ENCODE measurements around the gene MASP1.

MASP1 gene

GRCh38 chr3:187264021-187264420, 27.5 kb downstream of the MASP1 start:
- H3K27me3 ChIP-seq (ENCODE audit: insufficient read depth, low read length): peaks cover 3% of the 10 kb centered on the region; the same call in 1 of the 2 replicates
- H3K4me2 ChIP-seq (ENCODE audit: low read length): no peak overlapping the region
- no peaks in the 10 kb centered on the region for H3K9me2 ChIP-seq (ENCODE audit: low read depth, low read length)
- no peaks in the 10 kb centered on the region for H3F3A ChIP-seq (ENCODE audit: insufficient read depth, low read length)
- H3K9me3 ChIP-seq (ENCODE audit: low read length): 0 out of 2 replicates have a peak, but pooled peaks cover 1% of the 10 kb centered on the region
- H3K4me1 ChIP-seq (ENCODE audit: insufficient read depth, low read length, severe bottlenecking): no peaks in the 10 kb centered on the region
- H4K20me1 ChIP-seq (ENCODE audit: insufficient read depth, low read length): no peaks in the 10 kb centered on the region
- H3K36me3 ChIP-seq (ENCODE audit: insufficient read depth, low read length): no peaks in the 10 kb centered on the region
- H3K79me2 ChIP-seq (ENCODE audit: insufficient read depth, low read length): no peaks in the 10 kb centered on the region
- no peak overlapping the region for H2AFZ ChIP-seq (ENCODE audit: low read length)
- no peak overlapping the region for H3K4me3 ChIP-seq (ENCODE audit: low read depth, low read length, poor library complexity, severe bottlenecking)
- no peak overlapping the region for H3K27ac ChIP-seq (ENCODE audit: low read depth, low read length, poor library complexity, severe bottlenecking)
- no peak overlapping the region for H3K9ac ChIP-seq (ENCODE audit: low read length)
- TF ChIP-seq CTCF (IDR thresholded peaks at IDR 0.05; ENCODE audit: low read length) (no peak), EZH2 (IDR thresholded peaks at IDR 0.05; ENCODE audit: borderline replicate concordance, low read length) (no peak)

GRCh38 chr3:187263270-187263669, 28.3 kb downstream of the MASP1 start:
- H3K27ac ChIP-seq (ENCODE audit: low read depth, low read length, poor library complexity, severe bottlenecking): no peak overlapping the region
- peaks cover 3% of the 10 kb centered on the region; the same call in 1 of the 2 replicates for H3K27me3 ChIP-seq (ENCODE audit: insufficient read depth, low read length)
- no peaks in the 10 kb centered on the region for H3K4me1 ChIP-seq (ENCODE audit: insufficient read depth, low read length, severe bottlenecking)
- H3K9me3 ChIP-seq (ENCODE audit: low read length): no peaks in the 10 kb centered on the region
- H3K36me3 ChIP-seq (ENCODE audit: insufficient read depth, low read length): no peaks in the 10 kb centered on the region
- H2AFZ ChIP-seq (ENCODE audit: low read length): no peak overlapping the region
- no peak overlapping the region for H3K4me3 ChIP-seq (ENCODE audit: low read depth, low read length, poor library complexity, severe bottlenecking)
- H3K9me2 ChIP-seq (ENCODE audit: low read depth, low read length): no peaks in the 10 kb centered on the region
- H4K20me1 ChIP-seq (ENCODE audit: insufficient read depth, low read length): no peaks in the 10 kb centered on the region
- no peaks in the 10 kb centered on the region for H3K79me2 ChIP-seq (ENCODE audit: insufficient read depth, low read length)
- H3K9ac ChIP-seq (ENCODE audit: low read length): no peak overlapping the region
- no peak for TF ChIP-seq CTCF (IDR thresholded peaks at IDR 0.05; ENCODE audit: low read length)
- TF ChIP-seq EZH2 (IDR thresholded peaks at IDR 0.05; ENCODE audit: borderline replicate concordance, low read length): no peak
- H3F3A ChIP-seq (ENCODE audit: insufficient read depth, low read length): no peaks in the 10 kb centered on the region
- no peak overlapping the region for H3K4me2 ChIP-seq (ENCODE audit: low read length)

GRCh38 chr3:187262360-187262759, 29.2 kb downstream of the MASP1 start:
- H2AFZ ChIP-seq (ENCODE audit: low read length): no peak overlapping the region
- no peak overlapping the region for H3K4me2 ChIP-seq (ENCODE audit: low read length)
- no peaks in the 10 kb centered on the region for H3K9me3 ChIP-seq (ENCODE audit: low read length)
- no peak overlapping the region for H3K4me3 ChIP-seq (ENCODE audit: low read depth, low read length, poor library complexity, severe bottlenecking)
- no peaks in the 10 kb centered on the region for H3K36me3 ChIP-seq (ENCODE audit: insufficient read depth, low read length)
- no peaks in the 10 kb centered on the region for H3K9me2 ChIP-seq (ENCODE audit: low read depth, low read length)
- H3K27ac ChIP-seq (ENCODE audit: low read depth, low read length, poor library complexity, severe bottlenecking): no peak overlapping the region
- H3F3A ChIP-seq (ENCODE audit: insufficient read depth, low read length): no peaks in the 10 kb centered on the region
- H3K27me3 ChIP-seq (ENCODE audit: insufficient read depth, low read length): peaks cover 3% of the 10 kb centered on the region; the same call in 1 of the 2 replicates
- TF ChIP-seq CTCF (IDR thresholded peaks at IDR 0.05; ENCODE audit: low read length) (no peak), EZH2 (IDR thresholded peaks at IDR 0.05; ENCODE audit: borderline replicate concordance, low read length) (no peak)
- no peaks in the 10 kb centered on the region for H4K20me1 ChIP-seq (ENCODE audit: insufficient read depth, low read length)
- H3K79me2 ChIP-seq (ENCODE audit: insufficient read depth, low read length): no peaks in the 10 kb centered on the region
- H3K9ac ChIP-seq (ENCODE audit: low read length): no peak overlapping the region
- no peaks in the 10 kb centered on the region for H3K4me1 ChIP-seq (ENCODE audit: insufficient read depth, low read length, severe bottlenecking)
